Mesothelial cell of epicardium (in vitro differentiated cells): ENCODE measurements around the gene ZIC3. TPM values are rescaled to one million over a fixed set of nuclear protein-coding genes. Genes with fewer than 3 reads are reported as not detected.

ENCODE experiments used
- DNase-seq, 2 experiments: peaks; one replicate each; pipeline ENCODE4 v3.0.0; 2021; ENCODE audit warnings: low spot score in 2 of 2; ENCODE audit not compliant: unreplicated experiment in 2 of 2
- H3K27ac Mint-ChIP-seq: 2 replicates; pipeline ENCODE4 v1.8.0; 2021; ENCODE audit warnings: mixed read lengths
- H3K27me3 Mint-ChIP-seq: 2 replicates; pipeline ENCODE4 v1.8.0; 2021; ENCODE audit warnings: low read depth, mixed read lengths
- H3K36me3 Mint-ChIP-seq: 2 replicates; pipeline ENCODE4 v1.8.0; 2021; ENCODE audit warnings: mixed read lengths
- H3K4me1 Mint-ChIP-seq: 2 replicates; pipeline ENCODE4 v1.8.0; 2021; ENCODE audit warnings: mixed read lengths
- H3K4me3 Mint-ChIP-seq: 2 replicates; pipeline ENCODE4 v1.8.0; 2021; ENCODE audit warnings: mild to moderate bottlenecking, moderate library complexity, mixed read lengths
- H3K9me3 Mint-ChIP-seq: 2 replicates; pipeline ENCODE4 v1.8.0; 2021; ENCODE audit warnings: mixed read lengths
- total RNA-seq: library from RNA; stranded (reverse); gene quantifications from 3 replicates; pipeline ENCODE4 v1.2.1, GENCODE V29; 2021
- TF ChIP-seq, protein P1 (sequence below): fragments of 200-600 bp; sonication (generic); IDR thresholded peaks from one replicate; pipeline ENCODE4 v1.5.0; 2021; ENCODE audit warnings: antibody characterized with exemption; ENCODE audit not compliant: unreplicated experiment

The ZIC3 gene
- total RNA-seq, 1 donor from 2014 or later = not detected

DNA sequence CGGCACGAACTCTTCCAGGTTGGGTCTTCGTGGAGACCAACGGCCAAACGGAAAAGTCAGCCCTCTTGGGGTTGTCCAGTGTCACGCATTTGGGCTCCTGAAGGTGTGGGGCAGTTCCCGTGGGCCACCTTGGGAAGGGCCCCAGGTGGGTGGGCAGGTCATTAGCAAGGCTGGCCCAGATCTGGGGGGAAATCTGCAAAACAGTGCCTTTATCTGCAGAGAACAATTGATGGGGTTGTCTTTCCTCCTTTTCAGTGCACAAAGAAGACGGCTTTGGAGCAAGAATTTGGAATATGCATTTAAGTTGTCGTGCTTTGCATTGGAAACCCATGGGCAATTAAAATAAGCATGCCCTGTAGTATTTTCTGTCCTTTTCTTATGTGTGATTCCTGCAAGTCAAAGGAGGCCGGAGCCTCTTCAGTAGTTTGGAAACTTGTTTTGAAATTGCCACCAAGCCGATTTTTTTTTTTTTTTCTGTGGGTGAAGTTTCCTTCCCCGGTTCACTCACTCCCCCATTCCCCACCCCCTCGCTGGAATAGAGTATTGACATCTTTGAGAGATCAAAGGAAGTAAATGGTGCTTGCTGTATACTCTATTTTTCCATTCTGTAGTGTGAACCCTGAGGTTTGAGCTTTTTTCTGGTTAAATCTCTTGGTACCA lies 9.8 kb downstream of the ZIC3 start:
- no peaks in the 10 kb centered on the region for H3K4me1 Mint-ChIP-seq
- peaks cover 7% of the 10 kb centered on the region for H3K9me3 Mint-ChIP-seq
- peaks cover 83% of the 10 kb centered on the region for H3K27me3 Mint-ChIP-seq
- TF ChIP-seq, protein P1, sequence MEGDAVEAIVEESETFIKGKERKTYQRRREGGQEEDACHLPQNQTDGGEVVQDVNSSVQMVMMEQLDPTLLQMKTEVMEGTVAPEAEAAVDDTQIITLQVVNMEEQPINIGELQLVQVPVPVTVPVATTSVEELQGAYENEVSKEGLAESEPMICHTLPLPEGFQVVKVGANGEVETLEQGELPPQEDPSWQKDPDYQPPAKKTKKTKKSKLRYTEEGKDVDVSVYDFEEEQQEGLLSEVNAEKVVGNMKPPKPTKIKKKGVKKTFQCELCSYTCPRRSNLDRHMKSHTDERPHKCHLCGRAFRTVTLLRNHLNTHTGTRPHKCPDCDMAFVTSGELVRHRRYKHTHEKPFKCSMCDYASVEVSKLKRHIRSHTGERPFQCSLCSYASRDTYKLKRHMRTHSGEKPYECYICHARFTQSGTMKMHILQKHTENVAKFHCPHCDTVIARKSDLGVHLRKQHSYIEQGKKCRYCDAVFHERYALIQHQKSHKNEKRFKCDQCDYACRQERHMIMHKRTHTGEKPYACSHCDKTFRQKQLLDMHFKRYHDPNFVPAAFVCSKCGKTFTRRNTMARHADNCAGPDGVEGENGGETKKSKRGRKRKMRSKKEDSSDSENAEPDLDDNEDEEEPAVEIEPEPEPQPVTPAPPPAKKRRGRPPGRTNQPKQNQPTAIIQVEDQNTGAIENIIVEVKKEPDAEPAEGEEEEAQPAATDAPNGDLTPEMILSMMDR = no peak
- no peak for DNase-seq
- H3K36me3 Mint-ChIP-seq = no peaks in the 10 kb centered on the region
- H3K27ac Mint-ChIP-seq = no peak overlapping the region
- H3K4me3 Mint-ChIP-seq = no peak overlapping the region

DNA sequence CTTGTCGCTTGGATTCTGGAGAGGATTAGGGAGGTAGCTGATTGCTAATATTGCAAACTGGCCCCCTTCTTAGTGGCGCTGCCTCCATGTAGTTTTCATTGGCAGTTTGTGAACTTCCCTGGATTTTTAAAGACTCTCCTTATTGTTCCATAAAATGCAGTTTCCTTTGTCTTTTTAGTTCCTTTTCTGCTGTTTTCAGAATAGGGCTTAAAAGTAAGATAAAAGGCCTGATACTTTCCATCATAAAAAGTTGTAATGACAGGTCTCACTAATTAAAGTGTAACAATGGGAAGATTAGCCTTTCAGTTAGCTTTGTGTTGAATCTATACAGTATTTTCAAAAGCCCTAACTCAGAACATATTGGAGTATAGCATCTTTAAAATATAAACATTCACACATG lies 21.2 kb downstream of the ZIC3 start:
- TF ChIP-seq, protein P1 = no peak
- Mint-ChIP-seq H3K4me1 (no peaks in the 10 kb centered on the region), H3K27ac (no peak overlapping the region), H3K9me3 (peaks cover 11% of the 10 kb centered on the region), H3K36me3 (no peaks in the 10 kb centered on the region), H3K27me3 (peaks cover 11% of the 10 kb centered on the region), H3K4me3 (no peak overlapping the region)
- DNase-seq = no peak

DNA sequence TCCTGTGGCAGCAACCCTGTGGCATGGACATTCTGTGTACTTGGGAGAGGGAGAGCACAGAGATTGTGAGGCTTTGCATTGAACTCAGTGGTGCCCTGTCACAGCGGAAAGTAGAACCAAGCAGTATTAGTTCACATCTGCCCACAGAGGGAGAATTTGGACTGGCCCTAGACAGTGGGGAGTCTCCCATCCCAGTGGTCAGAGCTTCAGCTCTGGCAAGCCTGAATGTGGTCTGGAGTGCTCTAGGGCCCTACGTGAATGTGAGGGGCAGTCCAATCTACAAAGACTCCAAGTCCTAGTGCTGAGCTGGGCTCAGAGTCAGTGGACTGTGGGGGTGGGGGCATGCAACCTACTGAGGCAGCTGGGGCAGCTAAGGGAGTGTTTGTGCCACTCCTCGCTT lies 34.8 kb downstream of the ZIC3 start:
- peaks cover 33% of the 10 kb centered on the region for H3K9me3 Mint-ChIP-seq
- H3K36me3 Mint-ChIP-seq = no peaks in the 10 kb centered on the region
- H3K4me3 Mint-ChIP-seq = no peak overlapping the region

More for the DNA sequence above, 34.8 kb downstream of the ZIC3 start:
- Mint-ChIP-seq H3K27ac (no peak overlapping the region), H3K4me1 (no peaks in the 10 kb centered on the region), H3K27me3 (no peaks in the 10 kb centered on the region)
- TF ChIP-seq, protein P1 = no peak
- no peak for DNase-seq
